ENCODE data around the gene SMYD3. TPM values are rescaled to one million over a fixed set of nuclear protein-coding genes. Genes with fewer than 3 reads are reported as not detected.

Gene SMYD3
- total RNA-seq, 1 experiment from 2014 or later = 25.5 TPM

DNA sequence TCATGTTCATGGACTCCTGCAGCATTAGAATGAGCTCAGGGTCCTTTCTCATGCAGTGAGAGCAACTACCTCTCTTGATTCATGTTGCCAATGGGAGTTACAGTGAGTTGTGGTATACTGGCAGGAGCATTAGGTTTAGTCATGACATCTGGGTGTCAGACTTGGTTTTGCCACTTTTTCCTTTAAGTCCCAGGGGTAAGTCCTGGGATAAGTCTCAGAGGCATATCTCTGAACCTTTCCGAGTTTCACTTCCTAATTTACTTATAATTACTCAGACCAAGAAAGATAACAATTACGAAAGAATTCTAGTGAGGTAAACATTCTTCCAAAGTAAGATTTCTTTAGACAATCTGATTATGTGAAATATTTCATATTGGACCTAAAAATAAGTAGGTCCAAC, 606.0 kb downstream of the SMYD3 start:
- 0 out of 4 replicates have a peak, but pooled peaks cover 0 to 5% of the 10 kb centered on the region in 2 experiments for H3K4me1 Mint-ChIP-seq
- no CpG with 5 or more reads among the region's 2 CpGs for WGBS (ENCODE audit: extremely low coverage, insufficient read length, low lambda C conversion rate)
- Histone ChIP-seq H3K27me3 (ENCODE audit: insufficient read depth, low read length) (no peaks in the 10 kb centered on the region), H3T11ph (ENCODE audit: low read length) (no peak overlapping the region), H3K79me2 (ENCODE audit: insufficient read depth, low read length) (no peaks in the 10 kb centered on the region), H4K5ac (ENCODE audit: insufficient read length, low read depth, low read length) (no peak overlapping the region), H4K8ac (replicated peaks; ENCODE audit: insufficient read length, low read depth, low read length) (no peak overlapping the region), H2BK12ac (ENCODE audit: insufficient read length, low read depth, low read length) (no peak overlapping the region), H3K23ac (ENCODE audit: insufficient read length, low read depth, low read length) (no peak overlapping the region), H3K27ac (ENCODE audit: insufficient read length, low read depth, low read length) (no peak overlapping the region), H3K23me2 (ENCODE audit: insufficient read length, low read depth, low read length, poor library complexity, severe bottlenecking) (no peaks in the 10 kb centered on the region), H2AFZ (ENCODE audit: low read length) (no peak overlapping the region), H3K9ac (ENCODE audit: extremely low read depth, insufficient read length, low read length) (no peak overlapping the region), H3K79me1 (ENCODE audit: insufficient read depth, low read depth, low read length, poor library complexity, severe bottlenecking) (no peaks in the 10 kb centered on the region), H2BK120ac (ENCODE audit: low read depth, low read length, poor library complexity, severe bottlenecking) (no peak overlapping the region), H2AK5ac (ENCODE audit: insufficient read length, low read length) (no peak overlapping the region), H3K18ac (ENCODE audit: insufficient read length, low read depth, low read length) (no peak overlapping the region), H3K4me2 (ENCODE audit: insufficient read depth, insufficient read length, low read length) (no peak overlapping the region), H3K4me1 (ENCODE audit: insufficient read depth, low read length) (peaks cover 2% of the 10 kb centered on the region; the same call in 1 of the 2 replicates), H3K56ac (ENCODE audit: insufficient read length, low read depth, low read length) (no peak overlapping the region), H3K9me3 (ENCODE audit: control insufficient read depth, low read depth, low read length) (no peaks in the 10 kb centered on the region), H3K4ac (ENCODE audit: low read depth, low read length) (no peak overlapping the region), H4K20me1 (ENCODE audit: control insufficient read depth, insufficient read depth, insufficient read length) (no peaks in the 10 kb centered on the region), H2BK5ac (ENCODE audit: insufficient read length, low read length) (no peak overlapping the region), H3K14ac (ENCODE audit: insufficient read depth, low read length) (no peak overlapping the region), H2BK15ac (ENCODE audit: low read depth, low read length) (no peak overlapping the region), H4K91ac (ENCODE audit: insufficient read length, low read depth, low read length) (no peak overlapping the region), H2BK20ac (ENCODE audit: low read depth, low read length, poor library complexity, severe bottlenecking) (no peak overlapping the region)
- DNase-seq = no peak
- no peak overlapping the region for H3K27ac Mint-ChIP-seq
- H3K27me3 Mint-ChIP-seq (ENCODE audit: low read depth) = no peaks in the 10 kb centered on the region
- H3K4me3 Mint-ChIP-seq = no peak overlapping the region
- peaks cover 19 to 22% of the 10 kb centered on the region in 2 experiments for H3K9me3 Mint-ChIP-seq
- H3K36me3 Mint-ChIP-seq (ENCODE audit: insufficient read depth in 1 of 3, low read depth in 3 of 3) = peaks cover 18 to 21% (median 20%) of the 10 kb centered on the region in 3 experiments
- no peak for TF ChIP-seq CTCF (conservative IDR thresholded peaks at IDR 0.05)

Data from H9 (cell line).